Gastroesophageal sphincter (tissue), 3 donors: ENCODE measurements around the gene LYRM7.

Experiments
- CTCF ChIP-seq, 4 experiments: fragments of 200-600 bp in 2 of 4; fragments of 450-650 bp in 2 of 4; sonication (generic) in 1 of 4; IDR thresholded peaks; one replicate each; pipeline ENCODE4 v1.5.1; 2017 to 2019; ENCODE audit warnings: antibody characterized with exemption in 4 of 4, mild to moderate bottlenecking in 2 of 4, moderate library complexity in 2 of 4
- EP300 ChIP-seq: sonication (generic); formaldehyde crosslinking; IDR thresholded peaks from one replicate; pipeline ENCODE4 v1.6.1; 2017; ENCODE audit warnings: antibody characterized with exemption, mild to moderate bottlenecking
- POLR2A ChIP-seq, 2 donors: fragments of 450-650 bp; IDR thresholded peaks; one replicate each; pipeline ENCODE4 v1.6.1; 2017; ENCODE audit warnings: antibody characterized with exemption in 2 of 2, mild to moderate bottlenecking in 2 of 2, moderate library complexity in 1 of 2
- POLR2AphosphoS5 ChIP-seq: sonication (generic); formaldehyde crosslinking; IDR thresholded peaks from one replicate; pipeline ENCODE4 v1.6.1; 2017; ENCODE audit warnings: antibody characterized with exemption

- TF ChIP-seq CTCF (IDR thresholded peaks at IDR 0.05), result no peak
- no peak for TF ChIP-seq POLR2AphosphoS5
- TF ChIP-seq POLR2A (IDR thresholded peaks at IDR 0.05), result no peak
- TF ChIP-seq EP300, result no peak
Observed at GRCh38 chr5:131221008-131221703, 50.4 kb downstream of the LYRM7 start.
